SK-N-SH treated with all-trans-retinoic acid at 6 μM for 48 hours (cell line): Measurements from ENCODE around the gene COX7A2.

ENCODE experiments used
- ATAC-seq: fragments of 200-7000 bp; cut with Tn5 transposase; 3 replicates; pipeline ENCODE4 v1.9.1; 2020; ENCODE audit warnings: mild to moderate bottlenecking, moderate library complexity
- ARNTL ChIP-seq: fragments of 450-650 bp; formaldehyde crosslinking; IDR thresholded peaks from 2 replicates; pipeline ENCODE4 v1.5.0; 2020; ENCODE audit warnings: low read depth, mild to moderate bottlenecking, moderate library complexity, borderline replicate concordance
- CREB5 ChIP-seq: fragments of 250-450 bp; sonication (Bioruptor Pico); IDR thresholded peaks from 2 replicates; pipeline ENCODE4 v1.5.1; 2020; ENCODE audit warnings: low read depth, mild to moderate bottlenecking, moderate library complexity
- ESRRG ChIP-seq: fragments of 250-450 bp; sonication (Bioruptor Pico); IDR thresholded peaks from 2 replicates; pipeline ENCODE4 v1.6.1; 2021; ENCODE audit warnings: mild to moderate bottlenecking
- OSR1 ChIP-seq: fragments of 250-450 bp; sonication (Bioruptor Pico); IDR thresholded peaks from 2 replicates; pipeline ENCODE4 v1.8.0; 2022; ENCODE audit warnings: moderate library complexity, mild to moderate bottlenecking, inconsistent platforms
- PATZ1 ChIP-seq: fragments of 250-450 bp; sonication (Bioruptor Pico); IDR thresholded peaks from 2 replicates; pipeline ENCODE4 v1.8.0; 2020; ENCODE audit warnings: mild to moderate bottlenecking, moderate library complexity, borderline replicate concordance
- RARB ChIP-seq: fragments of 250-450 bp; sonication (Bioruptor Pico); IDR thresholded peaks from 2 replicates; pipeline ENCODE4 v1.8.0; 2021; ENCODE audit warnings: mild to moderate bottlenecking, moderate library complexity
- SNAI2 ChIP-seq: fragments of 250-450 bp; sonication (Bioruptor Pico); IDR thresholded peaks from 2 replicates; pipeline ENCODE4 v1.5.0; 2020; ENCODE audit warnings: mild to moderate bottlenecking, moderate library complexity
- TCF4 ChIP-seq: fragments of 250-450 bp; sonication (Bioruptor Pico); IDR thresholded peaks from 2 replicates; pipeline ENCODE4 v1.8.0; 2021; ENCODE audit warnings: mild to moderate bottlenecking, moderate library complexity, borderline replicate concordance
- TSHZ2 ChIP-seq: fragments of 250-450 bp; sonication (Bioruptor Pico); IDR thresholded peaks from 2 replicates; pipeline ENCODE4 v1.5.0; 2020; ENCODE audit warnings: mild to moderate bottlenecking, moderate library complexity
- ZC3H10 ChIP-seq: fragments of 250-450 bp; sonication (Bioruptor Pico); IDR thresholded peaks from 2 replicates; pipeline ENCODE4 v1.5.1; 2021; ENCODE audit warnings: mild to moderate bottlenecking, moderate library complexity
- ZFP3 ChIP-seq: fragments of 250-450 bp; sonication (Bioruptor Pico); IDR thresholded peaks from 2 replicates; pipeline ENCODE4 v1.5.0; 2020; ENCODE audit warnings: mild to moderate bottlenecking, moderate library complexity
- ZFP30 ChIP-seq: fragments of 450-650 bp; formaldehyde crosslinking; IDR thresholded peaks from 2 replicates; pipeline ENCODE4 v1.5.0; 2022; ENCODE audit warnings: mild to moderate bottlenecking, moderate library complexity
- ZNF565 ChIP-seq: fragments of 450-650 bp; formaldehyde crosslinking; conservative IDR thresholded peaks from 2 replicates; pipeline ENCODE4 v1.5.0; 2020; ENCODE audit warnings: low read depth, mild to moderate bottlenecking, moderate library complexity
- ZNF70 ChIP-seq: fragments of 450-650 bp; formaldehyde crosslinking; IDR thresholded peaks from 2 replicates; pipeline ENCODE4 v1.5.0; 2020; ENCODE audit warnings: mild to moderate bottlenecking, moderate library complexity

Gene COX7A2

GRCh38 chr6:75246386-75246785, 2.8 kb upstream of the COX7A2 start (continued):
- TF ChIP-seq PATZ1 (CRISPR knock-in tag) (no peak), ZNF70 (CRISPR knock-in tag) (no peak)

GRCh38 chr6:75244063-75244584, 523 bp upstream of the COX7A2 start:
- ATAC-seq = peak; percentile 2; the same call in 1 of the 3 replicates
- TF ChIP-seq OSR1 (CRISPR knock-in tag) (no peak), ZNF565 (no peak), TCF4 (CRISPR knock-in tag) (no peak), ZC3H10 (no peak), RARB (no peak), ZFP3 (CRISPR knock-in tag) (no peak; the same call in 1 of the 2 replicates), ZFP30 (CRISPR knock-in tag) (no peak), SNAI2 (CRISPR knock-in tag) (no peak), ESRRG (CRISPR knock-in tag) (no peak), ARNTL (CRISPR knock-in tag) (no peak)

GRCh38 chr6:75236630-75237029, 7.0 kb downstream of the COX7A2 start:
- ATAC-seq = no peak

More at GRCh38 chr6:75236630-75237029, 7.0 kb downstream of the COX7A2 start:
- TF ChIP-seq CREB5 (CRISPR knock-in tag) (no peak), ZNF565 (no peak), TSHZ2 (no peak), SNAI2 (CRISPR knock-in tag) (no peak), PATZ1 (CRISPR knock-in tag) (no peak)
- TF ChIP-seq, all 23 proteins: peak for 0
